ENCODE results near the gene ME3.

GRCh38 chr11:86591631-86592030, 80.8 kb downstream of the ME3 start:
- TF ChIP-seq POLR2A (IDR thresholded peaks at IDR 0.05) (no peak), CTCF (IDR thresholded peaks at IDR 0.05) (no peak)

Data from right lobe of liver (tissue), 4 donors.